ENCODE measurements around the gene B4GALNT1. TPM values are rescaled to one million over a fixed set of nuclear protein-coding genes. Genes with fewer than 3 reads are reported as not detected.

The B4GALNT1 gene
- total RNA-seq, 2 experiments from 2014 or later: 0.62 to 0.77 TPM

GRCh38 chr12:57614948-57615500 lies 18.0 kb downstream of the B4GALNT1 start:
- Mint-ChIP-seq H3K36me3 (ENCODE audit: low read depth) (no peaks in the 10 kb centered on the region), H3K4me1 (peaks cover 16% of the 10 kb centered on the region), H3K27ac (no peak overlapping the region), H3K27me3 (peaks cover 76% of the 10 kb centered on the region), H3K4me3 (no peak overlapping the region), H3K9me3 (no peaks in the 10 kb centered on the region)
- no peak for DNase-seq
- POLR2A ChIA-PET: no interaction called here
- CTCF ChIA-PET: interaction anchor here (1.0 to 2.3 kb wide), 5 partner anchors 12 to 156 kb away, joined by 4 to 6 read pairs (median 5); partner anchors contain the start of gene B4GALNT1

- no peak for DNase-seq
- POLR2A ChIA-PET: no interaction called here
- Mint-ChIP-seq H3K27me3 (peaks cover 72% of the 10 kb centered on the region), H3K9me3 (no peaks in the 10 kb centered on the region), H3K27ac (no peak overlapping the region), H3K4me3 (no peak overlapping the region), H3K4me1 (peaks cover 14% of the 10 kb centered on the region), H3K36me3 (ENCODE audit: low read depth) (no peaks in the 10 kb centered on the region)
- CTCF ChIA-PET: interaction anchor here (0.6 to 2.3 kb wide), 8 partner anchors 11 to 180 kb away, joined by 3 to 6 read pairs (median 4); partner anchors contain the start of gene B4GALNT1
Measured at GRCh38 chr12:57614178-57614947, 18.6 kb downstream of the B4GALNT1 start.

GRCh38 chr12:57613427-57614109 lies 19.4 kb downstream of the B4GALNT1 start:
- H3K4me1 Mint-ChIP-seq: peaks cover 9% of the 10 kb centered on the region
- peaks cover 64% of the 10 kb centered on the region for H3K27me3 Mint-ChIP-seq
- ChIA-PET POLR2A (no interaction called here), CTCF (interaction anchor here (0.9 to 2.3 kb wide), 7 partner anchors 12 to 155 kb away, joined by 3 to 6 read pairs (median 4); partner anchors contain the start of gene B4GALNT1)
- H3K36me3 Mint-ChIP-seq (ENCODE audit: low read depth): no peaks in the 10 kb centered on the region
- H3K9me3 Mint-ChIP-seq: no peaks in the 10 kb centered on the region
- no peak overlapping the region for H3K27ac Mint-ChIP-seq
- no peak for DNase-seq
- H3K4me3 Mint-ChIP-seq: no peak overlapping the region

- Mint-ChIP-seq H3K4me1 (peaks cover 9% of the 10 kb centered on the region), H3K36me3 (ENCODE audit: low read depth) (no peaks in the 10 kb centered on the region), H3K27ac (no peak overlapping the region), H3K27me3 (peaks cover 57% of the 10 kb centered on the region), H3K9me3 (no peaks in the 10 kb centered on the region), H3K4me3 (no peak overlapping the region)
- CTCF ChIA-PET: interaction anchor here (0.7 to 2.3 kb wide), 3 partner anchors 12 to 128 kb away, joined by 3 to 5 read pairs (median 3); no protein-coding TSS in a partner anchor
- DNase-seq: no peak
- POLR2A ChIA-PET: no interaction called here
Measured at GRCh38 chr12:57612711-57613426, 20.1 kb downstream of the B4GALNT1 start.

- Mint-ChIP-seq H3K9me3 (no peaks in the 10 kb centered on the region), H3K27me3 (peaks cover 49% of the 10 kb centered on the region), H3K4me1 (peaks cover 9% of the 10 kb centered on the region), H3K27ac (no peak overlapping the region), H3K36me3 (ENCODE audit: low read depth) (no peaks in the 10 kb centered on the region), H3K4me3 (peak overlapping the region; percentile 47)
- ChIA-PET CTCF (interaction anchor here (0.7 to 1.4 kb wide), 3 partner anchors 15 to 129 kb away, joined by 3 read pairs; no protein-coding TSS in a partner anchor), POLR2A (no interaction called here)
- no peak for DNase-seq
Measured at GRCh38 chr12:57611827-57612710, 20.9 kb downstream of the B4GALNT1 start.

- peak; percentile 32 for DNase-seq
- ChIA-PET CTCF (interaction anchor here (0.6 to 1.4 kb wide), 4 partner anchors 10 to 44 kb away, joined by 3 to 6 read pairs (median 3); no protein-coding TSS in a partner anchor), POLR2A (no interaction called here)
- Mint-ChIP-seq H3K9me3 (no peaks in the 10 kb centered on the region), H3K36me3 (ENCODE audit: low read depth) (peaks cover 2% of the 10 kb centered on the region), H3K4me1 (peaks cover 9% of the 10 kb centered on the region), H3K27ac (peak within 1 kb of the TSS; percentile 19), H3K4me3 (peak within 1 kb of the TSS; percentile 53), H3K27me3 (peaks cover 43% of the 10 kb centered on the region)
Measured at GRCh38 chr12:57611108-57611826, 21.7 kb downstream of the B4GALNT1 start, which contains the start of gene ARHGEF25. TSS of gene ARHGEF25 (plus strand) at chr12:57611435. CDS start at chr12:57611895, 460 bp downstream.

GRCh38 chr12:57610554-57611107 lies 22.4 kb downstream of the B4GALNT1 start:
- Mint-ChIP-seq H3K36me3 (ENCODE audit: low read depth) (peaks cover 2% of the 10 kb centered on the region), H3K27ac (peak overlapping the region; percentile 19), H3K9me3 (no peaks in the 10 kb centered on the region), H3K4me3 (peak overlapping the region; percentile 53), H3K27me3 (peaks cover 37% of the 10 kb centered on the region), H3K4me1 (peaks cover 12% of the 10 kb centered on the region)
- ChIA-PET CTCF (interaction anchor here (0.6 to 1.4 kb wide), 4 partner anchors 10 to 45 kb away, joined by 3 to 6 read pairs (median 3); no protein-coding TSS in a partner anchor), POLR2A (no interaction called here)
- no peak for DNase-seq

GRCh38 chr12:57609781-57610553 lies 23.0 kb downstream of the B4GALNT1 start:
- Mint-ChIP-seq H3K4me3 (peak overlapping the region; percentile 53), H3K9me3 (no peaks in the 10 kb centered on the region), H3K4me1 (peaks cover 18% of the 10 kb centered on the region), H3K27ac (no peak overlapping the region), H3K36me3 (ENCODE audit: low read depth) (peaks cover 2% of the 10 kb centered on the region), H3K27me3 (peaks cover 33% of the 10 kb centered on the region)
- no peak for DNase-seq
- ChIA-PET POLR2A (no interaction called here), CTCF (interaction anchor here (1.3 to 1.4 kb wide), 2 partner anchors 11 to 26 kb away, joined by 3 to 6 read pairs; no protein-coding TSS in a partner anchor)

GRCh38 chr12:57609101-57609780 lies 23.8 kb downstream of the B4GALNT1 start:
- H3K27me3 Mint-ChIP-seq: peaks cover 27% of the 10 kb centered on the region
- peaks cover 2% of the 10 kb centered on the region for H3K36me3 Mint-ChIP-seq (ENCODE audit: low read depth)
- POLR2A ChIA-PET: no interaction called here
- H3K27ac Mint-ChIP-seq: peak overlapping the region; percentile 42
- peaks cover 22% of the 10 kb centered on the region for H3K4me1 Mint-ChIP-seq
- CTCF ChIA-PET: no interaction called here
- DNase-seq: no peak
- H3K9me3 Mint-ChIP-seq: no peaks in the 10 kb centered on the region
- H3K4me3 Mint-ChIP-seq: no peak overlapping the region
